Cortex of kidney (tissue), 1 donor: ENCODE measurements around the gene AMH.
A peak's percentile ranks its signal among the peaks of the same experiment; 100 is the strongest.

Experiments
- DNase-seq: peaks from one replicate; lab custom pipeline; 2025; lab: John Stamatoyannopoulos, UW

Gene AMH

GRCh38 chr19:2235381-2236063 is 13.6 kb upstream of the AMH start:
- DNase-seq, result no peak

- DNase-seq, result no peak
Observed at GRCh38 chr19:2236064-2236313, 13.1 kb upstream of the AMH start.

- peak; percentile 79 for DNase-seq
Observed at GRCh38 chr19:2236314-2237050, 12.6 kb upstream of the AMH start, which contains the start of the genes PLEKHJ1 and SF3A2. Gene PLEKHJ1 (minus strand): TSS chr19:2236329. CDS start chr19:2236248, 81 bp downstream. Gene SF3A2 (plus strand): TSS chr19:2236824. CDS start chr19:2243419, 6,595 bp downstream.

GRCh38 chr19:2237051-2237868 is 11.9 kb upstream of the AMH start:
- no peak for DNase-seq

- no peak for DNase-seq
Observed at GRCh38 chr19:2237869-2238153, 11.3 kb upstream of the AMH start.

- DNase-seq, result no peak
Observed at GRCh38 chr19:2239173-2239572, 9.9 kb upstream of the AMH start.

- no peak for DNase-seq
Observed at GRCh38 chr19:2239771-2240770, 9.1 kb upstream of the AMH start.

GRCh38 chr19:2240881-2241760 is 8.0 kb upstream of the AMH start:
- no peak for DNase-seq

- no peak for DNase-seq
Observed at GRCh38 chr19:2242092-2242537, 7.0 kb upstream of the AMH start.

- no peak for DNase-seq
Observed at GRCh38 chr19:2242816-2243215, 6.3 kb upstream of the AMH start.

GRCh38 chr19:2243274-2244124 is 5.6 kb upstream of the AMH start:
- DNase-seq, result no peak

- DNase-seq, result no peak
Observed at GRCh38 chr19:2244125-2244411, 5.1 kb upstream of the AMH start.

GRCh38 chr19:2244486-2244885 is 4.6 kb upstream of the AMH start:
- no peak for DNase-seq

GRCh38 chr19:2245273-2245672 is 3.9 kb upstream of the AMH start:
- DNase-seq, result no peak

GRCh38 chr19:2246014-2246620 is 3.0 kb upstream of the AMH start:
- no peak for DNase-seq

GRCh38 chr19:2246801-2247361 is 2.2 kb upstream of the AMH start:
- DNase-seq, result no peak

- DNase-seq, result no peak
Observed at GRCh38 chr19:2247433-2248101, 1.6 kb upstream of the AMH start.

- no peak for DNase-seq
Observed at GRCh38 chr19:2248136-2249009, 750 bp upstream of the AMH start.
